PFSK-1 (cell line): Measurements from ENCODE around the gene MYO16.

Source experiments
- FOXP2 ChIP-seq: optimal IDR thresholded peaks from 2 replicates; pipeline ENCODE3; 2011; ENCODE audit warnings: borderline replicate concordance, control low read depth, inconsistent platforms; ENCODE audit not compliant: insufficient read depth; ENCODE audit errors: extremely low read length, extremely low read depth
- POLR2AphosphoS5 ChIP-seq: IDR thresholded peaks from 2 replicates; pipeline ENCODE4 v1.6.1; 2012; ENCODE audit warnings: low read depth, mild to moderate bottlenecking, control low read depth, low read length, moderate library complexity
- REST ChIP-seq, 2 experiments: IDR thresholded peaks; 2 replicates each; pipeline versions ENCODE4 v1.6.1 to v1.8.0; 2011 to 2012; ENCODE audit warnings: low read depth in 2 of 2, low read length in 2 of 2, control low read depth in 1 of 2, inconsistent platforms in 1 of 2, mild to moderate bottlenecking in 1 of 2, moderate library complexity in 1 of 2; ENCODE audit not compliant: insufficient read depth in 1 of 2
- SIN3A ChIP-seq: IDR thresholded peaks from 2 replicates; pipeline ENCODE4 v1.6.1; 2012; ENCODE audit warnings: mild to moderate bottlenecking, low read length, moderate library complexity, borderline replicate concordance; ENCODE audit not compliant: insufficient read depth
- TAF1 ChIP-seq: IDR thresholded peaks from 2 replicates; pipeline ENCODE4 v1.6.1; 2012; ENCODE audit warnings: low read length, control low read depth, borderline replicate concordance; ENCODE audit not compliant: insufficient read depth

Gene MYO16

GRCh38 chr13:109026266-109026665 lies 396.9 kb downstream of the MYO16 start:
- no peak for TF ChIP-seq TAF1
- no peak for TF ChIP-seq REST (IDR thresholded peaks at IDR 0.05; ENCODE audit: insufficient read depth in 1 of 2, low read depth in 2 of 2, low read length in 2 of 2)
- no peak for TF ChIP-seq FOXP2
- TF ChIP-seq POLR2AphosphoS5: no peak
- no peak for TF ChIP-seq SIN3A

DNA sequence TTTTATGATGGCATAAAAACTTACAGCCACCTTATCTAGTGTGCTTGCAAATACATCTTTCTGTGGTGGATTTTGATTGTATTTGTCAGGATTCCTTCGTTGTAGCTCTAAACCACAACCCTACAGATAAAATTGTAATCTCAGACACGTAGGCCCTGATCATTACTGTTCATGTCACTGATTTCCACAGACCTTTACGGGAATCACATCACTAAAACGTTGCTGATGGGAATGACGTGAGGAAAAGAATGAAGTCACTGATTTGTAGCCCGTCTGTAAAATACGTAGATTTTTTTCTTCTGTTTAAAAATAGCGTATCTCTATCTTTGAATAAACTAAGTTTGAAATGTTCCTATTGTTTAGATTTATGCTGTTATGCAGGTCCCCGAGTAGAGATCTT lies 399.2 kb downstream of the MYO16 start:
- TF ChIP-seq TAF1 (no peak), FOXP2 (no peak), REST (IDR thresholded peaks at IDR 0.05; ENCODE audit: insufficient read depth in 1 of 2, low read depth in 2 of 2, low read length in 2 of 2) (no peak), SIN3A (no peak), POLR2AphosphoS5 (no peak)

- no peak for TF ChIP-seq TAF1
- TF ChIP-seq REST (IDR thresholded peaks at IDR 0.05; ENCODE audit: insufficient read depth in 1 of 2, low read depth in 2 of 2, low read length in 2 of 2): no peak
- no peak for TF ChIP-seq FOXP2
- TF ChIP-seq POLR2AphosphoS5: no peak
Observed at GRCh38 chr13:109033090-109033489, 403.7 kb downstream of the MYO16 start.

GRCh38 chr13:109036078-109036780 lies 406.8 kb downstream of the MYO16 start:
- no peak for TF ChIP-seq SIN3A
- TF ChIP-seq TAF1: no peak
- no peak for TF ChIP-seq POLR2AphosphoS5
- no peak for TF ChIP-seq FOXP2
- TF ChIP-seq REST (IDR thresholded peaks at IDR 0.05; ENCODE audit: insufficient read depth in 1 of 2, low read depth in 2 of 2, low read length in 2 of 2): no peak

- no peak for TF ChIP-seq FOXP2
- TF ChIP-seq SIN3A: no peak
- no peak for TF ChIP-seq TAF1
- TF ChIP-seq POLR2AphosphoS5: no peak
- no peak for TF ChIP-seq REST (IDR thresholded peaks at IDR 0.05; ENCODE audit: insufficient read depth in 1 of 2, low read depth in 2 of 2, low read length in 2 of 2)
Observed at GRCh38 chr13:109043636-109044035, 414.2 kb downstream of the MYO16 start.
